ENCODE results near the gene OR13C5.

GRCh38 chr9:104564358-104564757 is 34.9 kb downstream of the OR13C5 start:
- no peak for TF ChIP-seq CTCF (IDR thresholded peaks at IDR 0.05; ENCODE audit: low read depth, low read length)
- TF ChIP-seq EZH2phosphoT487 (IDR thresholded peaks at IDR 0.05; ENCODE audit: low read depth) = no peak

Data from OCI-LY3 (cell line).